ENCODE data around the gene CT47C1.
"Not testable (repeated sequence)": the region's sequence is repeated elsewhere in the genome, so short reads cannot be mapped to it uniquely, and the experiment has no call there.

GRCh38 chrX:119027960-119028732 is 44.6 kb upstream of the CT47C1 start:
- TF ChIP-seq CTCF, POLR2A, EP300 (IDR thresholded peaks at IDR 0.05): not testable (repeated sequence)

All from gastroesophageal sphincter (tissue), 3 donors.